H1 (cell line): ENCODE measurements around the gene GRM5. TPM values are rescaled to one million over a fixed set of nuclear protein-coding genes. Genes with fewer than 3 reads are reported as not detected.
"Not testable (repeated sequence)": the region's sequence is repeated elsewhere in the genome, so short reads cannot be mapped to it uniquely, and the experiment has no call there.

Source experiments
- CTCF ChIA-PET: fragments of 300-600 bp; sonication (Branson Sonifier 250); formaldehyde crosslinking; loops from one replicate; lab custom pipeline; 2021; ENCODE audit not compliant: partially characterized antibody; lab: Charles Lee
- POLR2A ChIA-PET: fragments of 300-600 bp; sonication (Branson Sonifier 250); formaldehyde crosslinking; loops from one replicate; lab custom pipeline; 2021; ENCODE audit warnings: inconsistent platforms; ENCODE audit not compliant: partially characterized antibody; lab: Charles Lee
- DNase-seq, 2 experiments: peaks; one replicate each; pipeline versions ENCODE4 v3.0.0 to v3.0.0-alpha.2; 2010 to 2022; ENCODE audit warnings: low spot score in 2 of 2, low read depth in 1 of 2, mixed read lengths in 1 of 2
- FAIRE-seq: peaks from 2 replicates; lab custom pipeline; 2011; peaks lifted over from hg19 to GRCh38; lab: Jason Lieb, UNC
- H2AFZ ChIP-seq: 2 replicates; pipeline ENCODE4 v1.8.1; 2012; ENCODE audit warnings: low read length, inconsistent platforms
- H2AK5ac ChIP-seq: 2 replicates; pipeline ENCODE4 v1.6.1; 2013; ENCODE audit warnings: low read depth, low read length
- H2BK120ac ChIP-seq: replicated peaks from 2 replicates; pipeline ENCODE3; 2013; ENCODE audit warnings: low read depth, low read length, inconsistent platforms
- H2BK12ac ChIP-seq: 2 replicates; pipeline ENCODE4 v1.6.1; 2013; ENCODE audit warnings: low read depth, low read length
- H2BK15ac ChIP-seq: 2 replicates; pipeline ENCODE4 v1.6.1; 2013; ENCODE audit warnings: low read length
- H2BK20ac ChIP-seq: 2 replicates; pipeline ENCODE4 v1.6.1; 2013; ENCODE audit warnings: low read length
- H2BK5ac ChIP-seq: 2 replicates; pipeline ENCODE4 v1.6.1; 2013; ENCODE audit warnings: low read depth, low read length
- H3K14ac ChIP-seq: 2 replicates; pipeline ENCODE4 v1.6.1; 2013; ENCODE audit warnings: inconsistent platforms; ENCODE audit not compliant: insufficient read length
- H3K18ac ChIP-seq: 2 replicates; pipeline ENCODE4 v1.6.1; 2013; ENCODE audit warnings: low read length; ENCODE audit errors: extremely low read depth
- H3K23ac ChIP-seq: 2 replicates; pipeline ENCODE4 v1.6.1; 2013; ENCODE audit warnings: inconsistent platforms; ENCODE audit not compliant: insufficient read length
- H3K23me2 ChIP-seq: 2 replicates; pipeline ENCODE4 v1.6.1; 2013; ENCODE audit warnings: low read depth, low read length
- H3K27ac ChIP-seq: 2 replicates; pipeline ENCODE4 v1.6.1; 2011; ENCODE audit warnings: low read depth, low read length, inconsistent platforms
- H3K27me3 ChIP-seq, 4 experiments: replicated peaks in 1 of 4; 1 replicate in 1 of 4; 2 replicates in 3 of 4; pipeline versions ENCODE4 v1.6.1 to v1.8.1; 2011 to 2013; ENCODE audit warnings: low read length in 3 of 4, mild to moderate bottlenecking in 3 of 4, inconsistent platforms in 2 of 4, mixed read lengths in 2 of 4, moderate library complexity in 1 of 4; ENCODE audit not compliant: control insufficient read depth in 3 of 4, insufficient read depth in 3 of 4; ENCODE audit errors: extremely low read depth in 1 of 4
- H3K36me3 ChIP-seq, 4 experiments: 2 replicates each; pipeline versions ENCODE4 v1.6.1 to v1.8.1; 2011 to 2013; ENCODE audit warnings: mild to moderate bottlenecking in 4 of 4, low read length in 3 of 4, moderate library complexity in 2 of 4, control low read depth in 1 of 4, inconsistent platforms in 1 of 4; ENCODE audit not compliant: insufficient read depth in 4 of 4, control insufficient read depth in 2 of 4
- H3K4ac ChIP-seq: replicated peaks from 2 replicates; pipeline ENCODE3; 2013; ENCODE audit warnings: low read length, low read depth, mixed read lengths, inconsistent platforms; ENCODE audit not compliant: insufficient read length
- H3K4me1 ChIP-seq, 4 experiments: replicated peaks in 1 of 4; 1 replicate in 1 of 4; 2 replicates in 3 of 4; pipeline versions ENCODE4 v1.6.1 to v1.8.1; 2011 to 2013; ENCODE audit warnings: low read length in 3 of 4, inconsistent platforms in 2 of 4, mixed read lengths in 1 of 4; ENCODE audit not compliant: insufficient read depth in 4 of 4, control insufficient read depth in 3 of 4
- H3K4me2 ChIP-seq, 2 experiments: 2 replicates each; pipeline versions ENCODE4 v1.6.1 to v1.8.1; 2011 to 2013; ENCODE audit warnings: low read depth in 2 of 2, low read length in 2 of 2, control low read depth in 1 of 2, inconsistent platforms in 1 of 2, mild to moderate bottlenecking in 1 of 2; ENCODE audit not compliant: insufficient read depth in 1 of 2
- H3K4me3 ChIP-seq, 4 experiments: fragments of 200-600, 300-600 bp in 1 of 4; sonication (generic), shearing (Covaris generic), sonication (Bioruptor Twin) in 1 of 4; 2 replicates each; pipeline versions ENCODE4 v1.5.1 to v1.8.1; 2011 to 2016; ENCODE audit warnings: low read length in 4 of 4, low read depth in 3 of 4, control low read depth in 2 of 4, inconsistent platforms in 2 of 4, mild to moderate bottlenecking in 2 of 4, mixed read lengths in 1 of 4, moderate library complexity in 1 of 4; ENCODE audit not compliant: insufficient read depth in 2 of 4; ENCODE audit errors: extremely low read depth in 1 of 4
- H3K56ac ChIP-seq: replicated peaks from 2 replicates; pipeline ENCODE3; 2013; ENCODE audit warnings: low read depth, mild to moderate bottlenecking, mixed read lengths, low read length, inconsistent platforms; ENCODE audit not compliant: insufficient read length
- H3K79me1 ChIP-seq: 2 replicates; pipeline ENCODE4 v1.6.1; 2013; ENCODE audit warnings: low read depth, low read length, control low read depth
- H3K79me2 ChIP-seq, 2 experiments: 2 replicates each; pipeline versions ENCODE4 v1.6.1 to v1.8.1; 2012 to 2013; ENCODE audit warnings: low read length in 2 of 2, mild to moderate bottlenecking in 2 of 2, inconsistent platforms in 1 of 2; ENCODE audit not compliant: insufficient read depth in 2 of 2, control insufficient read depth in 1 of 2
- H3K9ac ChIP-seq, 4 experiments: replicated peaks in 1 of 4; 1 replicate in 1 of 4; 2 replicates in 3 of 4; pipeline versions ENCODE4 v1.6.1 to v1.8.1; 2011 to 2013; ENCODE audit warnings: low read depth in 3 of 4, low read length in 3 of 4, control low read depth in 2 of 4, mild to moderate bottlenecking in 2 of 4, moderate library complexity in 2 of 4, inconsistent platforms in 1 of 4; ENCODE audit errors: extremely low read depth in 1 of 4
- H3K9me3 ChIP-seq, 2 experiments: 2 replicates each; pipeline versions ENCODE4 v1.6.1 to v1.8.1; 2012 to 2013; ENCODE audit warnings: mild to moderate bottlenecking in 2 of 2, moderate library complexity in 2 of 2, control low read depth in 1 of 2, inconsistent platforms in 1 of 2, low read depth in 1 of 2, low read length in 1 of 2, mixed read lengths in 1 of 2; ENCODE audit not compliant: insufficient read depth in 2 of 2
- H4K20me1 ChIP-seq, 2 experiments: replicated peaks in 1 of 2; 2 replicates each; pipeline versions ENCODE3 to v1.8.1; 2011 to 2013; ENCODE audit warnings: inconsistent platforms in 2 of 2, low read length in 2 of 2, mild to moderate bottlenecking in 1 of 2; ENCODE audit not compliant: insufficient read depth in 2 of 2, control insufficient read depth in 1 of 2
- H4K5ac ChIP-seq: 2 replicates; pipeline ENCODE4 v1.6.1; 2013; ENCODE audit warnings: low read length, low read depth, mixed read lengths, inconsistent platforms; ENCODE audit not compliant: insufficient read length
- H4K8ac ChIP-seq: 2 replicates; pipeline ENCODE4 v1.8.0; 2013; ENCODE audit warnings: mild to moderate bottlenecking, moderate library complexity, low read length, inconsistent platforms; ENCODE audit not compliant: insufficient read depth; ENCODE audit errors: extremely low read depth
- H4K91ac ChIP-seq: replicated peaks from 2 replicates; pipeline ENCODE3; 2013; ENCODE audit warnings: low read length, mixed read lengths, inconsistent platforms; ENCODE audit not compliant: insufficient read length
- MAFK ChIP-seq: IDR thresholded peaks from 2 replicates; pipeline ENCODE4 v1.6.1; 2012; ENCODE audit warnings: low read depth, mild to moderate bottlenecking, improper control_type of control experiment, low read length
- WGBS, 2 experiments: shearing (Covaris generic) in 1 of 2; methylation state at CpG; one replicate each; pipeline versions ENCODE4 v1.1.6 to v1.1.7; 2013 to 2015; ENCODE audit warnings: low lambda C conversion rate in 2 of 2, mixed read lengths in 2 of 2, inconsistent platforms in 1 of 2, low coverage in 1 of 2, missing lambda C conversion rate in 1 of 2; ENCODE audit not compliant: insufficient replicate concordance in 2 of 2, insufficient coverage in 1 of 2, insufficient read length in 1 of 2; ENCODE audit errors: extremely low coverage in 1 of 2, missing lambda C conversion rate in 1 of 2; 5-methylcytosine and 5-hydroxymethylcytosine counted together
- polyA plus RNA-seq, 7 experiments: library from polyadenylated mRNA; depleted of rRNA in 3 of 7; stranded (reverse) in 5 of 7; unstranded in 2 of 7; fragments of >200 nt in 5 of 7; fragments of 200-250 nt in 2 of 7; gene quantifications; 1 replicate in 5 of 7; 2 replicates in 1 of 7; 4 replicates in 1 of 7; pipeline versions ENCODE4 v1.2.1 to v1.2.3, GENCODE V29; 2011 to 2013; ENCODE audit warnings: missing spikeins in 2 of 7, mixed read lengths in 2 of 7
- total RNA-seq: library from RNA; stranded (reverse); fragmentation: NEBNext Ultra II Directional; extraction: Animal tissue kit (Norgen Biotek cat#: 25700); gene quantifications from 2 replicates; pipeline ENCODE4 v1.2.1, GENCODE V29; 2021

The GRM5 gene
- total and polyA plus RNA-seq, 2 of the 8 experiments (the other 6 are each of a cell fraction or from before 2014, with no cell fraction given): 0.15 to 0.43 TPM

GRCh38 chr11:88979641-88980040, 86.1 kb downstream of the GRM5 start (continued):
- TF ChIP-seq MAFK: no peak

GRCh38 chr11:88978992-88979391, 86.8 kb downstream of the GRM5 start:
- H3K36me3 ChIP-seq, H2BK5ac ChIP-seq, H2AFZ ChIP-seq, H2BK15ac ChIP-seq, H3K79me1 ChIP-seq, H2AK5ac ChIP-seq, H4K5ac ChIP-seq, DNase-seq, H3K23ac ChIP-seq, H3K27ac ChIP-seq, POLR2A ChIA-PET, H3K56ac ChIP-seq, H2BK12ac ChIP-seq, H2BK20ac ChIP-seq, H3K4me2 ChIP-seq, FAIRE-seq, H3K4me3 ChIP-seq, H4K91ac ChIP-seq, H3K79me2 ChIP-seq, H3K14ac ChIP-seq, CTCF ChIA-PET, H3K4me1 ChIP-seq, H3K9me3 ChIP-seq, H3K23me2 ChIP-seq, H4K8ac ChIP-seq, H3K4ac ChIP-seq, H4K20me1 ChIP-seq, H3K18ac ChIP-seq, H2BK120ac ChIP-seq, H3K27me3 ChIP-seq, H3K9ac ChIP-seq: not testable (repeated sequence)
- WGBS, 2 experiments: 94% methylated on average over 3 of the region's 3 CpGs; no CpG with 5 or more reads in 1 of the 2 experiments

- H3K27me3 ChIP-seq, H4K20me1 ChIP-seq, H3K9ac ChIP-seq, DNase-seq, H2AK5ac ChIP-seq, H3K4ac ChIP-seq, H4K8ac ChIP-seq, H3K18ac ChIP-seq, CTCF ChIA-PET, H2BK12ac ChIP-seq, H3K9me3 ChIP-seq, H3K23me2 ChIP-seq, H3K79me1 ChIP-seq, H4K5ac ChIP-seq, H4K91ac ChIP-seq, H3K14ac ChIP-seq, H3K27ac ChIP-seq, H2BK15ac ChIP-seq, H3K79me2 ChIP-seq, H3K4me2 ChIP-seq, POLR2A ChIA-PET, H2BK20ac ChIP-seq, H3K4me1 ChIP-seq, H2BK120ac ChIP-seq, H3K56ac ChIP-seq, H2BK5ac ChIP-seq, H3K23ac ChIP-seq, H3K36me3 ChIP-seq, FAIRE-seq, H2AFZ ChIP-seq, H3K4me3 ChIP-seq: not testable (repeated sequence)
Measured at GRCh38 chr11:88975441-88975840, 90.3 kb downstream of the GRM5 start.
